ENCODE measurements around the gene CDHR1. TPM values are rescaled to one million over a fixed set of nuclear protein-coding genes. Genes with fewer than 3 reads are reported as not detected.
A peak's percentile ranks its signal among the peaks of the same experiment; 100 is the strongest.

Gene CDHR1
- total RNA-seq, 1 donor from 2014 or later, result 3.7 TPM

- H3K9me3 Mint-ChIP-seq, result no peaks in the 10 kb centered on the region
- ATAC-seq (ENCODE audit: low read depth) (no peak), DNase-seq (no peak)
- no peak overlapping the region for H3K27ac Mint-ChIP-seq
- ChIA-PET POLR2A (no interaction called here), CTCF (interaction anchor here (1.0 kb wide), 1 partner anchor 52 kb away, joined by 3 read pairs; no protein-coding TSS in a partner anchor)
- TF ChIP-seq, protein P1, sequence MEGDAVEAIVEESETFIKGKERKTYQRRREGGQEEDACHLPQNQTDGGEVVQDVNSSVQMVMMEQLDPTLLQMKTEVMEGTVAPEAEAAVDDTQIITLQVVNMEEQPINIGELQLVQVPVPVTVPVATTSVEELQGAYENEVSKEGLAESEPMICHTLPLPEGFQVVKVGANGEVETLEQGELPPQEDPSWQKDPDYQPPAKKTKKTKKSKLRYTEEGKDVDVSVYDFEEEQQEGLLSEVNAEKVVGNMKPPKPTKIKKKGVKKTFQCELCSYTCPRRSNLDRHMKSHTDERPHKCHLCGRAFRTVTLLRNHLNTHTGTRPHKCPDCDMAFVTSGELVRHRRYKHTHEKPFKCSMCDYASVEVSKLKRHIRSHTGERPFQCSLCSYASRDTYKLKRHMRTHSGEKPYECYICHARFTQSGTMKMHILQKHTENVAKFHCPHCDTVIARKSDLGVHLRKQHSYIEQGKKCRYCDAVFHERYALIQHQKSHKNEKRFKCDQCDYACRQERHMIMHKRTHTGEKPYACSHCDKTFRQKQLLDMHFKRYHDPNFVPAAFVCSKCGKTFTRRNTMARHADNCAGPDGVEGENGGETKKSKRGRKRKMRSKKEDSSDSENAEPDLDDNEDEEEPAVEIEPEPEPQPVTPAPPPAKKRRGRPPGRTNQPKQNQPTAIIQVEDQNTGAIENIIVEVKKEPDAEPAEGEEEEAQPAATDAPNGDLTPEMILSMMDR (IDR thresholded peaks at IDR 0.05), result no peak
- H3K4me3 Mint-ChIP-seq, result no peak overlapping the region
- H3K27me3 Mint-ChIP-seq, result no peaks in the 10 kb centered on the region
- peaks cover 9% of the 10 kb centered on the region for H3K4me1 Mint-ChIP-seq
- intact Hi-C loops (cut with micrococcal nuclease), result no loop called here
- H3K36me3 Mint-ChIP-seq (ENCODE audit: low read depth), result peaks cover 61% of the 10 kb centered on the region
Measured at GRCh38 chr10:84152769-84153168, 41.6 kb upstream of the CDHR1 start.

DNA sequence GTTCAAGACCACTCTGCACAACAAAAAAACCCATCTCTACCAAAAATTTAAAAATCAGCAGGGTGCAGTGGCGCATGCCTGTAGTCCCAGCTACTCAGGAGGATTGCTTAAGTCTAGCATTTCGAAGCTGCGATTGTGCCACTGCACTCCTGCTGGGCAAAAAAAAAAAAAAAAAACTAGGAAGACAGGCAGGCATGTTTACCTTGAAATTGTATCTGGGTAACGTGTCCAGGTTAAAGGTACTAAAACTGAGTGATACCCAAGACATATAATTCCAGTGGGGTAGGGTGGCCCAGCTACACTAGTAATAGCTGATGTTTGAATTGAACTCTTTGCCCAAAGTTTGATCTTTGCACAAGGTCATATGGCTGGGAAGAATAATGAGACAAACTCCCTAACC is 38.8 kb upstream of the CDHR1 start:
- Mint-ChIP-seq H3K27ac (no peak overlapping the region), H3K4me3 (no peak overlapping the region), H3K4me1 (peaks cover 18% of the 10 kb centered on the region), H3K9me3 (no peaks in the 10 kb centered on the region), H3K27me3 (peaks cover 2% of the 10 kb centered on the region), H3K36me3 (ENCODE audit: low read depth) (peaks cover 44% of the 10 kb centered on the region)
- ATAC-seq (ENCODE audit: low read depth), result no peak
- TF ChIP-seq, protein P1 (IDR thresholded peaks at IDR 0.05), result no peak
- no peak for DNase-seq
- POLR2A ChIA-PET, result no interaction called here
- CTCF ChIA-PET, result no interaction called here
- intact Hi-C loops (cut with micrococcal nuclease), result no loop called here

- Mint-ChIP-seq H3K4me1 (peaks cover 18% of the 10 kb centered on the region), H3K9me3 (no peaks in the 10 kb centered on the region), H3K4me3 (no peak overlapping the region), H3K27me3 (peaks cover 2% of the 10 kb centered on the region), H3K27ac (no peak overlapping the region), H3K36me3 (ENCODE audit: low read depth) (peaks cover 39% of the 10 kb centered on the region)
- ATAC-seq (ENCODE audit: low read depth) (no peak), DNase-seq (no peak)
- ChIA-PET CTCF (interaction anchor here (2.2 kb wide), 1 partner anchor 8 kb away, joined by 15 read pairs; no protein-coding TSS in a partner anchor), POLR2A (no interaction called here)
- intact Hi-C loops (cut with micrococcal nuclease), result loop anchor here (1.0 to 2.0 kb wide), 2 partner anchors 17 to 23 kb away; partner anchors contain the start of gene GHITM
- TF ChIP-seq, protein P1 (IDR thresholded peaks at IDR 0.05), result no peak
Measured at GRCh38 chr10:84156009-84156408, 38.3 kb upstream of the CDHR1 start.

DNA sequence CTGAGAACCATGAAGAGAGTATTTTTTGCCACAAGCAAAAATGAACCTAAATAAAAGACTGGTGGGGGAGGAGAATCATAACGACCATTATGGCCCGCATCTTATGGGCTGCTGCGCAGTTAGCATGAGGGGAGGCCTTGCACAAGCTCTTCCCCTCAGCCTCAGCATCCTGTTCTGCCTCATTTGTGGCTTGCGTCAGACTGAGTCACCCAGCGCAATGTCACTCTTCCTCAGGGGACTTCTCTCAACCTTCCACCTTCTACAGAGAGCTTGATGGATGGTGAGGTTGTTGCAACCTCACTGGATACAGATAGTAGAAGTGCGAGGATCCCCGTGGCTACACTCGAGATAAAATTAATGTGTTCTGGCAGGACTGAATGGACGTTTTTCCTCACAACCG is 37.6 kb upstream of the CDHR1 start:
- Mint-ChIP-seq H3K9me3 (no peaks in the 10 kb centered on the region), H3K36me3 (ENCODE audit: low read depth) (peaks cover 36% of the 10 kb centered on the region), H3K27me3 (peaks cover 2% of the 10 kb centered on the region), H3K4me3 (no peak overlapping the region), H3K27ac (peak overlapping the region; percentile 21), H3K4me1 (peaks cover 18% of the 10 kb centered on the region)
- DNase-seq (no peak), ATAC-seq (ENCODE audit: low read depth) (peak; percentile 94)
- ChIA-PET CTCF (interaction anchor here (2.2 kb wide), 1 partner anchor 9 kb away, joined by 15 read pairs; no protein-coding TSS in a partner anchor), POLR2A (no interaction called here)
- TF ChIP-seq, protein P1 (IDR thresholded peaks at IDR 0.05), result no peak
- intact Hi-C loops (cut with micrococcal nuclease), result loop anchor here (1.0 to 2.0 kb wide), 2 partner anchors 17 to 22 kb away; partner anchors contain the start of gene GHITM

- ChIA-PET POLR2A (no interaction called here), CTCF (interaction anchor here (2.2 kb wide), 1 partner anchor 10 kb away, joined by 15 read pairs; no protein-coding TSS in a partner anchor)
- DNase-seq, result no peak
- no peak for ATAC-seq (ENCODE audit: low read depth)
- TF ChIP-seq, protein P1 (IDR thresholded peaks at IDR 0.05), result no peak
- Mint-ChIP-seq H3K36me3 (ENCODE audit: low read depth) (peaks cover 26% of the 10 kb centered on the region), H3K9me3 (no peaks in the 10 kb centered on the region), H3K27me3 (peaks cover 2% of the 10 kb centered on the region), H3K4me1 (peaks cover 18% of the 10 kb centered on the region), H3K27ac (no peak overlapping the region), H3K4me3 (no peak overlapping the region)
- intact Hi-C loops (cut with micrococcal nuclease), result no loop called here
Measured at GRCh38 chr10:84158061-84158460, 36.3 kb upstream of the CDHR1 start.
